Diencephalon (tissue), 1 donor: ENCODE measurements around the gene PSMB5. TPM values are rescaled to one million over a fixed set of nuclear protein-coding genes. Genes with fewer than 3 reads are reported as not detected.

Experiments used
- total RNA-seq: library from RNA; depleted of rRNA; stranded (reverse); fragments of >200 nt; gene quantifications from one replicate; pipeline ENCODE4 v1.2.3, GENCODE V29; 2014

The PSMB5 gene
- 156 TPM for total RNA-seq

GRCh38 chr14:23034498-23035302 lies at the start of gene PSMB5:
TSS of gene PSMB5 (minus strand) at chr14:23034900. CDS start at chr14:23034881, 19 bp downstream.

DNA sequence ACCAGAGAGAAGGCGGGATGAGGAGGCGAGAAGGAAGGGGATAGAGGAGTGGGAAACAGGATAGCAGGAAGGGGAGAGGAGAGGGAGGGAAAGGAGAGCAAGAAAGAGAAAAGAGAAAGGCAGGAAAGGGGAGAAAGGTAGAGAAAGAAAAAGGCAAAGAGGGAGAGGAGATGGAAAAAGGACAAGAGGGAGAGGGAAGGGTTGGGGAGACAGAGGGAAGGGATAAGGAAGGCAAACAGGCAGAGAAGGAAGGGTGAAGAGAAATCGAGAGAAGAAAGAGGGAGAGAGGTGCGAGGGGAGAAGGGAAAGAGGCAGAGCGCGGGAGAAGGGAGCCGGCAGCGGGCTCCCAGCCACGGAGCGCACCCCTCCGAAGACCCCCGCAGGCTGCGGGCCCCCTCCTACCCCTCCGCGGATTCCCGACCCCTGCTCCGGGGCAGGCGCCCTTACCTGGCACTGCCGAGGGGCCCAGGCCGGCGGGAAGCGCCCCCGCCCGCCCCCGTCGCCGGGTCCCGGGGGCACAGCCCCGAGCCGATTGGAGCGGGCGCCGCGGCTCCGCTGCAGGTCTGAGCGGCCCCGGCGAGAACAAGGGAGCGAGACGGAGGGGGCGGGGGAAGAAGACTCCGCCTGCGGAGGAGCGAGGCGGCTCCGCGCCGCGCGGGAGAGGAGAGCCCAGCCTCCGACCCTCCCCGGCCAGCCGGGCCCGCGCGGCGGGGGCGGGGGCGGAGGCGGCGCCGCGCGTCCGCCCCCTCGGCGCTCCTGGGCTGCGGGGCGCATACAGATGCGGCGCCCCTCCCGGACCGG lies 22.5 kb upstream of the PSMB5 start, which contains the start of gene CDH24:
Gene CDH24, minus strand, starts transcription at position 565 of the 801 bp plus-strand sequence. CDS start 1,787 bp downstream, outside the sequence.

GRCh38 chr14:23042162-23042965 lies 7.7 kb upstream of the PSMB5 start, which contains the start of gene PSMB11:
TSS of gene PSMB11 (plus strand) at chr14:23042212. CDS start at chr14:23042226, 14 bp downstream.

GRCh38 chr14:23009939-23010726 lies 24.6 kb downstream of the PSMB5 start, which contains the start of gene C14orf93:
TSS of gene C14orf93 (minus strand) at chr14:23010143. CDS start at chr14:22999023, 11,120 bp downstream.

GRCh38 chr14:22982477-22983245 lies 52.0 kb downstream of the PSMB5 start, which contains the start of gene AJUBA:
TSS of gene AJUBA (minus strand) at chr14:22982551. CDS start at chr14:22982266, 285 bp downstream.

Other genes starting within 250 kb of the PSMB5 start
- 5.3 TPM for gene SLC7A7, start 219.5 kb downstream of the PSMB5 start, total RNA-seq
- gene MRPL52, start 205.0 kb downstream of the PSMB5 start, total RNA-seq: 35.3 TPM
- gene MMP14, start 198.3 kb downstream of the PSMB5 start, total RNA-seq: 14.3 TPM
- 7.8 TPM for gene LRP10, start 163.2 kb downstream of the PSMB5 start, total RNA-seq
- 5.5 TPM for gene REM2, start 151.7 kb downstream of the PSMB5 start, total RNA-seq
- gene RBM23, start 115.8 kb downstream of the PSMB5 start, total RNA-seq: 69.9 TPM
- gene PRMT5, start 105.5 kb downstream of the PSMB5 start, total RNA-seq: 66.4 TPM
- 25.8 TPM for gene HAUS4, start 77.8 kb downstream of the PSMB5 start, total RNA-seq
- gene AJUBA, start 52.3 kb downstream of the PSMB5 start, total RNA-seq: 7.2 TPM
- gene C14orf93, start 24.8 kb downstream of the PSMB5 start, total RNA-seq: 3.5 TPM
- not detected for gene PSMB11, start 7.3 kb upstream of the PSMB5 start, total RNA-seq
- gene CDH24, start 22.6 kb upstream of the PSMB5 start, total RNA-seq: 14.1 TPM
- 91.8 TPM for gene ACIN1, start 60.2 kb upstream of the PSMB5 start, total RNA-seq
- 22.1 TPM for gene C14orf119, start 60.6 kb upstream of the PSMB5 start, total RNA-seq
- gene CIROP, start 70.1 kb upstream of the PSMB5 start, total RNA-seq: not detected
- not detected for gene CEBPE, start 84.4 kb upstream of the PSMB5 start, total RNA-seq
- 14.8 TPM for gene SLC7A8, start 148.8 kb upstream of the PSMB5 start, total RNA-seq
- gene RNF212B, start 203.0 kb upstream of the PSMB5 start, total RNA-seq: not detected